GM19468 (cell line): ENCODE data around the gene LGMN.
"Not testable (repeated sequence)": the region's sequence is repeated elsewhere in the genome, so short reads cannot be mapped to it uniquely, and the experiment has no call there.

Source experiments
- ATAC-seq: cut with Tn5 transposase; IDR thresholded peaks from one replicate; pipeline ENCODE4 v1.9.1; 2021; ENCODE audit warnings: mild to moderate bottlenecking, moderate library complexity, moderate number of reproducible peaks; ENCODE audit not compliant: unreplicated experiment; ENCODE audit errors: extremely low read depth

Gene LGMN

DNA sequence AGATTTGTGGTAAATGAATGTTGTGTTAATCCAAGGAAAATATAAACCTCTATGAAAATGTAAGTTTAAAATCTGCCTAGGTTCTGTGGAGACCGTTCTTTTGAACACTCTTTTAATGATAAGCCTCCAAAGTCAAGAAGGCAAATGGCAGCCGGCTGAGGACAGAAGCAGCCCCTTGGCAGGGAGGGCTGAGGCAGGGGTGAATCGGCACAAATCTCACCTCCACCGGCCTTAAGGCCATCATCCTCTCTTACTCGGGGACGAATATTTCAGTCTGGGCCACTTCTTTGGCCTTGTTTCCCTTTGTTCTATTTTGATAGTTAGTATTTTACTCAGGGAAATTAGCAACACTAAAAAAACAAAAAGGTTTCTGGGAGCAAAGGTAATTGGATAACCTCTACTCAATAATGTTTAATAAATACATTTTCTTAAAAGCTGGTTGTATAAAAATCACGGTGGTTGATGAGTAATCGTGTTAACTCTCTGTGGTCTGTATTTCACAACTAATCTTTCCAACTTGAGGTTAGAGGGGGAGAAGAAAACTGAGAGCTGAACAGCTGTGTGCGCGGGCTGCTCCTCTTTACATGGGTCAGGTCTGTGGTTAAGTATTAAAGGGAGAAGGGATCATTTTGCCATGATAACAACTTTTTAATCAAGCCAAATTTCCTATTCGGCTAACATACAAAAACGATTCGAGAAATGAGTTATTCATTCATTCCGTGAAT is 18.6 kb downstream of the LGMN start:
- ATAC-seq = no peak

DNA sequence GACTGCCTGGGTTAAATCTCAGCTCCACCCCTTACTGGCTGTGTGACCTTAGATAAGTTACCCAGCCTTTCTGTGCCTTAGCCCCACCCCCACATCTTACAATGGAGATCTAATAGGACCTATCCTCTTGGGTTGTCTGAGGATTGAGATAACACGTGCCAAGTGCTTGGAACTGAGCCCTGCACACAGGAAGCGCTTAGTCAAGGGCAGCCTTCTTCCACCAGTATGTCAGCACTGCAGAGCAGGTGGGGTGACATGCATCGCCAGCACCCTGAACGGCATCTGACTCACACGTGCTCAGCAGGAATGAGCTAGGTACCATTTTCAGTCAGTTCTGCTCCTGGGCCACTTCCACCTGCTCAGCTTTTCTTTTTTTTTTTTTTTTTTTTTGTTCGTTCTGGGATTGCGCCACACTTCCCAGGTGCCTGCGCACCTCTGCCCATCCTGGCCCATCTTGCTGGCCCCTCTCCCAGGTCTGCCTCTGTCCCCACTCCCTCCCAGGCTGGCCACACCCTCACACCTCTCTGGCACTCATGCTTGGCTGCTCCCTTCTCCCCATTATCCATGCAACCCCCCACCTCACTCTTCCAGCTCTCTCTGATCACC is 19.6 kb downstream of the LGMN start:
- peak; percentile 25 for ATAC-seq

DNA sequence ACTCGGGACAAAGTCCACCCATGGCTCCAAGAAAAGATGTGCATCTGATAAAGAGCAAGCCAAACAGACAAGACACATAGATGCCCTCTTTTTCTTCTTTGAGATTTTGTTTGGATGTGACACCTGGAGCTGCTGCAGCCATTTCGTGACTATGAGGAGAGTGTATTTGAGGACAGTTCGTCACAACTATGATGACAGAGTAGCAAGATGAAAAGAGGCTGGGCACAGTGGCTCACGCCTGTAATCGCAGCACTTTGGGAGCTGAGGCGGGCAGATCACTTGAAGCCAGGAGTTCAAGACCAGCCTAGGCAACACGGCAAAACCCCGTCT is 21.5 kb downstream of the LGMN start:
- ATAC-seq = no peak

DNA sequence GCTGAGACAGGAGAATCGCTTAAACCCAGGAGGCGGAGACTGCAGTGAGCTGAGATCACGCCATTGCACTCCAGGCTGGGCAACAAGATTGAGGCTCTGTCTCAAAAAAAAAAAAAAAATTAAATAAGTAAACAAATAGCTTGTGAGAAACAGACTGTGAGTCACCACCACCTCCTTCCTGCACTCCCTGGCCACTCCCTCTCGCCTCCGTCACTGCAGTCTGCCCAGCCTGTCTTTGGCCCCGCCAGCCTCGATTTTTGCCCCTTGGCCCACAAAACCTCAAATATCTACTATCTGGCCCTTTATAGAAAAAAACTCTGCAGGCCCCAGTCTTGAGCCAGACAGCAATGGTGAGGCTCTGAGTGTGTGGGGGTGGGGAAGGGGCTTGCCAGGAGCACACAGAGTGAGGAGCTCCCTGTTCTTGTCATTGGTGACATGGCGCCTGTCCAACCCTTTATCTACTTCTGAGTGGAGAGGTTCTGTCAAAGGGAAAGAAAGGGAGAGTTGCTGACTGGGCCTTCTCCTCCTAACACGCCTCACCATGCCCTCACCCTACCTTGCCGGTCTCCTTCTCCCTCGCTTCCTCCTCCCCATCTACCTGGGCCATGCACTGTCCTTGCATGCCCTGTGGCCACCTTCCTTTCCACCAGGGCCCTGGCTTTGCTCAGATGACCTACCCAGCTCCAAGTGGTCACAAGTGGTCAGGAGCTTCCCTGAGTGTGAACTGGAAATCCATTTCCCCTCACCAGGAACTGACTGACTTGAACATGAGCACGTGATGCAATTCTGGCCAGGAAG is 22.1 kb downstream of the LGMN start:
- no peak for ATAC-seq

DNA sequence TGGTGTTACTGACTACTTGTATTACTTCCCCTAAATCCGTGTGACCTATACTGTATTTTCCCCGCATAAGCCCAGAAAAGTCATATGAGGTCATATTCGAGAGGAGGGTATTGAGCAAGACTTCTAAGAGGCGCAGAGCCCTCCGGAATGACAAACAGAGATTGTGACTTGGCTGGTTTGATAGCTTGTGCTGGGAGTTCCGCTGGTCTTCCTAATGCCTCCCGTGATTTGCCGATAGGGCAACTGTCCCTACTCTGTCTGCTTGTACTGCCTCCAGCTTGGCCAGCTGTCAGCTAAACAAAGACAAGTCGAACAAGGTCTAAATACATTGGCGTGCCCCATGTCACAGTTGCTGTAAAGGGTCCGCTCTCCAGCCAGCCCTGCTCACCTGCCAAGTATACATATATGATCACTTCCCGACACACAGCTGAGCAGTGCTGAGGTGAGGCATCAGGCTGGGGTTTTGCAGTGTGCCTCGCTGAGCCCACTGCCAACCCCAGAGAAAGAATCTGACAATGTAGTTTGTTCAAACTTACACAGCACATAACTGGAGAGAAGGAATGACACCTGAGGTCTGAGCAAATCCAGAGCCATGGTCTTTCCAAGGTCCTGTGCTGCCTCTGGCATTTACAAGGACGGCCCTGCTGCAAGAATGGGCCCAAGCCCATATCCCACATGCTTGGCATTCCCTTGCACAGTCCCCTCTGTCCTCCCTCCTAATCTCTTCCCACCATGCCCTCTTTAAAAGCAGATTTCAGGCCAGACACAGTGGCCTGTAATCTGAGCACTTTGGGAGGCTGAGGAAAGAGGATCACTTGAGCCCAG is 23.7 kb downstream of the LGMN start:
- no peak for ATAC-seq

DNA sequence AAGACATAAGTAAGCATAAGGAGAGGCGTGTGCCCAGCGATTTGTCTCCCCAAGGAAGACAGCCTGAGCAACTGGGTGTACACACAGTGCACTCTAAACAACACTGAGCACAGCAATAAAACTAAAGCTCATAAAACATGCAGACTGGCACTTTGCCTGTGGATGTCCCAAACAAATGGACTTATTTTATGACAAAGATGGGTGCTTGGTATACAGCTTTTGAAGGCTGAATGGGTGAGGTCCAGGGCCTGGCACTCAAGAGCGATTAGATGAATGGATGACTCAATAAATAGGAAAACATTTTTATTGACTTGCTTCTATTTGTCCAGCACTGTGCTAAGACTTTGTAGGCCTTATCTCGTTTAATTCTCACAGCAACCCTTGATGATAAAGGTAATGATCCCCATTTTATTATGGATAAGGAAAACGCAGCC is 28.5 kb downstream of the LGMN start:
- ATAC-seq = no peak

DNA sequence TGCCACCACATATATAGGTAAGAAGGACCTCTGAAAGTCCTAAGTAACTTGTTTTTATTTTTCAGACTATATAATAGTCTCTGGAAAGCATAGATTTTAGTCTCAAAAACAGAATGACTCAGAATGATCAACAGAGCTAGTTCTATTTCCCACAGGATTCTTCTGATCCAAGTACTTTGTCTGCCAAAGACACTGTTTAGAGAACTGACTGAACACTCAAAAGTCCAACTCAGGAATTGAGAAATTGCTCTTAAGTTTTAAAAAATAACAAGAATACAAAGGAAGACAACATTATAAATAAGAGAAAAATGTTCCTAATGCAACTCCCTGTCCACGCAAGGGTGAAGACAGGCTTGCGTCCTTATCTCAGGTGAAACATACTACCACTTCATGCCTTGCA is 29.0 kb downstream of the LGMN start:
- ATAC-seq = no peak

DNA sequence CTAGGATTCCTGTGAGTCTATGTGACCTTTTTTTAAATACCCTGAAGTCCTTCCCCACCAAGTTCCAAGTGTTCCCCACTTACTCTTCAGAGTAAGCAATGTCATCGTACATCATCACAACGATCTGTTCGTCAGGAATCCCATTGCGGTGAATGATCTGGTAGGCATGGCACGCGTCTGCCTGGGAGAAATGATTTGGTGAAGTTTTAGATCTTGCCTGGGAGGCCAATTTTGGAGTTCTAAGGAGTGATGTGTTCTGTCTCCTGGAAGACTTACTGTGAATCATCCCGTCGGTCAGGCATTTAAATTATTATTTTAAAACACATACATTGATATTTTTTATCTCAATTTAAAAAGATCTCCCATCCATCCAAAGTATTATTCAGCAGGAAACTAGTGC is 29.8 kb downstream of the LGMN start:
- ATAC-seq = no peak

DNA sequence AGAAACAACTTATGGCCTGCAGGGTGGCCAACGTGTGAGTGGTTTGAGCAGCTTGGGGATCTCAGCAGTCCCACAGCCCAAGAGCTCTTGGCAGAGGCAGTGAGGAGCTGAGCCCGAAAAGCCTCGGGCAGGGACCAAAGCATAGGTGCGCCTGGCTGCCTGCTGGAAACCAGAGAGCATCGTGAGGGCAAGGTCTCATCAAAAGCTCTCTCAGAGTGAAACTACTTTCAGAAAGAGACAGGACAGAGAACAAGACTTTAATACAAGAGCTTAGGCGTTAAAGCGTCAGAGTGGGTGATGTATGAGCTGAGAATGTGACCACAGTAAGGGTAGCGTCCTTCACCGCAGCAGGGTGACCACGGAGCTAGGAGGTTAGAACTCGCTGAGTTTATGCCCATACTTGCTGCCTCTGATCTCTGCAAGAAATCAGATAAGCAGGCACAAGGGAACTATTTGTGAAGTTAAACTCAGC is 30.8 kb downstream of the LGMN start:
- no peak for ATAC-seq

DNA sequence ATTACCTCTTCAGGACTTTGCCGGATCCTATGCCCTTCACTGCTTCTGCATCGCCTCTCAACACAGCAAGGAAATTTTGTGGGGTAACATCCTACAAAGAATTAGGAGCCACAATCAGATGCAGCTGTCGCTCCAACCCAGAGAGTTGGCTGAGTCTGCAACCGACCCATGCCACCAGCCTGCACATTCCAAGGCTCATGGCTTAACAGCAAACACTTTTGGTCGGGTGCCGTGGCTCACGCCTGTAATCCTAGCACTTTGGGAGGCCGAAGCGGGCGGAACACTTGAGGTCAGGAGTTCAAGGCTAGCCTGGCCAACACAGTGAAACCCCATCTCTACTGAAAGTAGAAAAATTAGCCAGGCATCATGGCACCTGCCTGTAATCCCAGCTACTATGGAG is 32.3 kb downstream of the LGMN start:
- no peak for ATAC-seq

DNA sequence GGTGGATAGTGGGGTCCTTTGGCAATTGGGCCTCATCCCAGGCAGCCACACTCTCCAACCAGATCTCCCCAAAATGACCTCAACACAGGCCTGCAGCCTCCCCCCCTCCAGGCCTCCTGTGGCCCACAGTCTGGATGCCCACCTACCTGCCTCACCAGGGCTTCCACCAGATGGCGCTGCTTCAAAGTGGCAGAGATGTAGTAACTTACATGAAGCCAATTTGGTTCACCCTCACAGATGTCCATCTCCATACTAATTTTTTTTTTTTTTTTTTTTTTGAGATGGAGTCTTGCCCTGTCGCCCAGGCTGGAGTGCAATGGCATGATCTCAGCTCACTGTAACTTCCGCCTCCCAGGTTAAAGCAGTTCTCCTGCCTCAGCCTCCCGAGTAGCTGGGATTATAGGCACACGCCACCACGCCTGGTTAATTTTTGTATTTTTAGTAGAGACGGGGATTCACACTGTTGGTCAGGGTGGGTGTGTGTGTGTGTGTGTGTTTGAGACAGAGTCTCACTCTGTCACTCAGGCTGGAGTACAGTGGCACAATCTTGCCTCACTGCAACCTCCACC is 33.6 kb downstream of the LGMN start:
- ATAC-seq = not testable (repeated sequence)

DNA sequence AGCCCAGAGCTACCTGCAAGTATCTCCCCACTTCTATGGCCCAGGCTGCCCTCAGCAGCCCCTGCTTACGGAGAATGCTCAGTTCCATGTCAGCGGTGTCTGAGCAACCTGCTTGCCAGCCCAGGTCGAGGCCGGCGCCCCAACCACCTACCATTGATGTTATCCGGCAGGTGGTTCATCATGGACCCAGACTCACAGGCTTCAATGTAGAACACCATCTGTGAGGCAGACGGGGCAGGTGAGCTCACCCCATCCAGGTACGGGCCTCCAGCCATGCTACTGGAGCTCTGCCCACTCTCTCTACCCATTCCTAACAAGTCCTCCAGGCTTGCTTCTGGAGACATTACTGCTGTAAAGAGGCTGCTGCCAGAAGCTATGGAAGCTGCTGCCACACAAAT is 35.8 kb downstream of the LGMN start:
- ATAC-seq = no peak

DNA sequence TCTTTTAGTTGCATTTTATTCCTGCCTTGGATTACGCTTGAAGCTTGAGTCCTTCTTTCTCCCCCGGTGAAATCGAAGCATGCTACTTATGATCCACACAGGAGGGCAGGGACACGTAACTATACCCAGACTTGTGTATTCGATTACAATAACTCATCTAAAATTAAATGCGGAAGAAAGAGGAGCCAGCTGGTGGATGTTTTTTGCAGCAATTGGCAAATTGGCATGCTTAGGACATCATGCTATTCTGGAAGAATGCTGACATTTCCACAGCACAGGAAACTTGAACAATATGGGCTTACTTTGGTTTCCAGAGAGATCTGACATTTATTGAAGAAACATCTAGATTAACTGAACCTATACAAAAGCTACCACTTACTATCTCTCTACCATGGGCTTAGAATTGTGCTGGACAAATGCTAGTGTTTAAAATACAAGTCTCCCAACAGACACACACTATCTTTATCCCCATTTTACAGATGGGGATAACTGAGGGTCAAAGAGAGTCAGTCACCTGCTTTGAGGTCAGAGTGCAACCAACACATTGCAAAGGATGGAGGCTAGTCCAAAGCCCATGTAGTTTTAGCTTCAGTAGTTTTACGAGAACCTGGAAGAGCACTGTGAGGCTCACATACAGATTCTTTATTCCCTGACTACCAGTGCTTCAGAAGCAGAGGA is 36.3 kb downstream of the LGMN start:
- no peak for ATAC-seq

DNA sequence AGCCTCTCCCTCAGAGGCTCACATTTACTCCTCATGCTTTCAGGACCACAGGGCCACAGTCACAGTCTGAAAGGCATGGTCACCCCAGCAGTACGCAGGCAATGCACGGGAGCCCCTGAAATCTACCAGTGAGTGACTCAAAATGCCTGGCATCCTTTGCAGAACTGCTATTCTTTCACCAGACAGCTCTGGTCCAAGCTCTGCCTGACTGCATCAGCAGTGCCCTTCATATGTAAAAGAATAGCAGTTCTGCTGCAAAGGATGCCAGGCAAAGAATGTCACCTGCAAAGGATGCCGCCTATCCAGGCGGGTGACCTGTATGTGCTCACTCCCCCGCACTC is 38.5 kb downstream of the LGMN start:
- ATAC-seq = no peak

DNA sequence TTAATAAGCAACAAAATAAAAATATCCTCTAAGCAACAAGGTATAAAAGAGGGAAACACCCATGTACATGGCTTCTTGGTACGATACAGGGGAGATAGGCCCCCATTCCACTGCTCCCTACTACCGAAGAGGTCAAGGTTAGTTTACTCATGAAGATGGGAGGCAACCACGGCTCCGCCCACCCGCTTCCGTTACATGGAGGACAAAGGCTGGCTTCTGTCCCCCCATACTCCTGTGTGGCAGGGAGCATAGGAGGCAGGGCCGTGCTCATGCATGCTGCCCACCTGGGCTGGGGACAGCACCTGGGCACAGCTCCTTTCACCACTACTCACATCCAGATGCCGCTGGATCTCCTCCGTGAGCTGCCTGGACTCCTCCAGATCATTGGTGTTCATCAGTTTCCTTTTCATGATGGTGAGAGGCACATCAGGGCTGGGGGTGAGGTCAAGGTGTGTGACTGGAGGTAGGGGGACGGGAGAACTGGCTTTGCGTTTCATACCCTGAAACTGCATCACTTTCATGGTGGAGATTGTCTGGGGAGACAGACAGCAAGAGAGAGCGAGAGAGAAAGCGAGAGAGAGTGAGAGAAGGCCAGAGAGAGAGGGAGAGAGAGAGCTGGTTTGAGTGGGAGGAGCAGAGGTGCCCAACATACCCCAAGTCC is 39.0 kb downstream of the LGMN start:
- ATAC-seq = no peak

DNA sequence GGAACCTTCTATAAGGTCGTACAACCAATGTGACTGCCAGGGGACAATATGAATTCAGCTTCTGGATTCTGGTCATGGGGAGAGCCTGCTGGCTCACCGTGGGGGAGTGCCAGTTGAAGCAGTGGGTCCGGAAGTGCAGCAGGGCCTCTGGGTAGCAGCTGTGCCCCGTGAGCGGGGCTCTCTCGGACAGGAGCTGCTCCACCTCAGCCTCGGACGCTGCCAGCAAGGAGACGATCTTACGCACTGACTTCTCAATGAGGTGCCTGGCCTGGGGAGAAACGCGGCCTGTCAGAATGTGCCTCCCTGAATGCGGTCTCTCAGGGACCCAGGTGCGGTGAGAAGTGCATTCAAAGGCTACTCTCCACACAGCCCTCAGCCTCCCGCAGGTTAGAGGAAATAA is 42.0 kb downstream of the LGMN start:
- ATAC-seq = no peak

DNA sequence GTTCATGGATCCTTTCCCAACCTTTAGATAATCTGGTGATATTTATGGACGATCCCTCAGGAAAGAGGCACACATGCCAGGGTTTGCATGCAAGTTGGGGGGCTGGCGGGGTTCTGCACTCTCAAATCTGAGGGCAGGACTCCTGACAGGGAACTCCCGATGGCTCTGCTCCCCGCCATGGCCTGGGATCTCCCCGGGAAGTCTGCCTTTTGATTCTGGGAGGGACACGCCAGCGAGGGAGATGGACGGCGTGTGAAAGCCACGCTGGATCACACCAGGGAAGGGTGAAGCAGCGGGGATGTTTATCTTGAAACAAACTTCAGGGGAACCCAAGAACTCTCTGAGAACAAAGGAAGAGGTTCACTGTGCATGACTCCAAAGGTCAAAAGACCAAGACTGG is 43.6 kb downstream of the LGMN start:
- no peak for ATAC-seq

DNA sequence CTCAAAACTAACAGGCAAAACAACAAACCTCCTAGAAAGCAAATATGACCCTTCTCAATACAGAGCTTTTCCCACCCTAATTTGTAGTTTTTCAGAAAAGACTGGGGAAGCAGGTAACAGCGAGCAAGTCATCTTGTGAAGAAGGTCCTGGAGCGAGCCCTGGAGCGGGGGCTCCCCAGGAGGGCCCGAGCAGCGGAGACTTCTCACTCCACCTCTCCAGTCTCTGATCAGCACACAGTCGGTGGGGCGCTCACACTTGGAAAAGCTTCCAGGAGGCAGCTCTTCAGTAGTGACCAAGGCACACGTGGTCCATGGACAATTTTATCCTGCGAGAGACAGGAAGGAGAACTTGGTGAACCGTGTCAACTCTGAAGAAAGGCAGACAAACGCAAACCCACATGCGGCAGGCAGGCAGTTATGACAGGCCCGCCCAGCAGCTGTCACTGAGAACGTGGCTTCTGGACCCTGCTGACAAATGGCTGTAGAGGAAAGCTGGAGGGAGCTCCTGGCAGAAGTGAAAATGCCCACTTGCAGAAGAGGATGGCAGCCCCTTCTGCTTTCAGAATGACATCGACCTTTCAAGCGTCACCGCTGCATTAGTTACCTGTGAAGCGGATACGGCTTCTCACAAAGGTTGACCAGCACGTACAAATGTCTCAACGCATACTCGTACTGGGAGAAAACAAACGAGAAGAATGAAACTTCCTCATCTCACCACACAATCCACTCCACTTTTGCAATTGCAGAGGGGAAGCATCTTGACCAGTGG is 44.2 kb downstream of the LGMN start:
- peak; percentile 87 for ATAC-seq

DNA sequence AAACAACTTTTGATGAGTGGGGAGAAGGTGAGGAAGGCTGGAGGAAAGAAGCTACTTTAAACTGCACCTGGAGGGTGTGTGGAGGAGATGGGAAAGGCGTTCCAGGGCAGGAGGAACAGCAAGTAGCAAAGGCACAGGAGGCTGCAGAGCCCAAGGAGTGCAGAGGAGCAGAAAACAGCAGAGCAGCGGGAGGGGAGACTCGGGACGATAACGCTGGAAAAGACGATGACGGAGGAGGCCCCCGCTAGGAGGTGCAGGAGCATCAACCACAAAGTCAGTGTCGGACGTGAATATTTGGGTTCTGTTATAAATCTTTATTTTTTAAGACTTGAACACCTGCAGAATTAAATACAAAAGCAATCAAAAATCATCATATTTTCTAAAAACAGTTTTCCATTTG is 44.9 kb downstream of the LGMN start:
- ATAC-seq = no peak
